ENCODE data around the gene KLHL30.

The KLHL30 gene

GRCh38 chr2:238187618-238188548, 49.4 kb downstream of the KLHL30 start:
- TF ChIP-seq ZNF70 (CRISPR knock-in tag; IDR thresholded peaks at IDR 0.05) (no peak), OSR1 (CRISPR knock-in tag; IDR thresholded peaks at IDR 0.05) (no peak), TCF4 (CRISPR knock-in tag; IDR thresholded peaks at IDR 0.05; ENCODE audit: borderline replicate concordance) (no peak), ZNF8 (CRISPR knock-in tag; IDR thresholded peaks at IDR 0.05) (no peak), BACH2 (CRISPR knock-in tag; IDR thresholded peaks at IDR 0.05; ENCODE audit: borderline replicate concordance) (no peak), GLIS3 (CRISPR knock-in tag; IDR thresholded peaks at IDR 0.05) (no peak), ARNTL (CRISPR knock-in tag; IDR thresholded peaks at IDR 0.05; ENCODE audit: borderline replicate concordance, low read depth) (no peak)
- ATAC-seq, result no peak

DNA sequence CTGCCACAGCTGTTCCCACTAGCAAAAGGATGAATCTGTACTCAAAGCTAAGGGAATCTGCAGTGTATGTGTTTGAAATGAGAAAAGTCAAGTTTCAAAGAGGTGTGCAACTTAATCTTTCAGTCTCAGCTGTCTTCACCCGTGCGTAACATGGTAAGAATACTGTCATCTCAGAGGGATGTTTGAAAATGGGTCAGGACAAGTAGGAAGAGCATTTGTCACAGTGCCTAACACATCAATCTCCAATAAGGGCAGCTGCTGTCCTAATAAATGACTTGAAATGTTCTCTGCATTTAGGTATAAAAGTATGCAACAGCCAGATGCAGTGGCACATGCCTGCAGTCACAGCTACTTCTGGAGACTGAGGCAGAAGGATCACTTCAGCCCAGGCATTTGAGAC, 52.0 kb downstream of the KLHL30 start:
- ATAC-seq, result no peak
- TF ChIP-seq ZNF70 (CRISPR knock-in tag; IDR thresholded peaks at IDR 0.05) (no peak), SNAI2 (CRISPR knock-in tag; IDR thresholded peaks at IDR 0.05) (no peak), ZC3H10 (CRISPR knock-in tag; IDR thresholded peaks at IDR 0.05) (no peak), CSDC2 (CRISPR knock-in tag; IDR thresholded peaks at IDR 0.05) (no peak), PPARA (CRISPR knock-in tag; IDR thresholded peaks at IDR 0.05; ENCODE audit: borderline replicate concordance) (no peak), TCF4 (CRISPR knock-in tag; IDR thresholded peaks at IDR 0.05; ENCODE audit: borderline replicate concordance) (no peak), PATZ1 (CRISPR knock-in tag; IDR thresholded peaks at IDR 0.05; ENCODE audit: borderline replicate concordance) (no peak)
- TF ChIP-seq, protein P1, sequence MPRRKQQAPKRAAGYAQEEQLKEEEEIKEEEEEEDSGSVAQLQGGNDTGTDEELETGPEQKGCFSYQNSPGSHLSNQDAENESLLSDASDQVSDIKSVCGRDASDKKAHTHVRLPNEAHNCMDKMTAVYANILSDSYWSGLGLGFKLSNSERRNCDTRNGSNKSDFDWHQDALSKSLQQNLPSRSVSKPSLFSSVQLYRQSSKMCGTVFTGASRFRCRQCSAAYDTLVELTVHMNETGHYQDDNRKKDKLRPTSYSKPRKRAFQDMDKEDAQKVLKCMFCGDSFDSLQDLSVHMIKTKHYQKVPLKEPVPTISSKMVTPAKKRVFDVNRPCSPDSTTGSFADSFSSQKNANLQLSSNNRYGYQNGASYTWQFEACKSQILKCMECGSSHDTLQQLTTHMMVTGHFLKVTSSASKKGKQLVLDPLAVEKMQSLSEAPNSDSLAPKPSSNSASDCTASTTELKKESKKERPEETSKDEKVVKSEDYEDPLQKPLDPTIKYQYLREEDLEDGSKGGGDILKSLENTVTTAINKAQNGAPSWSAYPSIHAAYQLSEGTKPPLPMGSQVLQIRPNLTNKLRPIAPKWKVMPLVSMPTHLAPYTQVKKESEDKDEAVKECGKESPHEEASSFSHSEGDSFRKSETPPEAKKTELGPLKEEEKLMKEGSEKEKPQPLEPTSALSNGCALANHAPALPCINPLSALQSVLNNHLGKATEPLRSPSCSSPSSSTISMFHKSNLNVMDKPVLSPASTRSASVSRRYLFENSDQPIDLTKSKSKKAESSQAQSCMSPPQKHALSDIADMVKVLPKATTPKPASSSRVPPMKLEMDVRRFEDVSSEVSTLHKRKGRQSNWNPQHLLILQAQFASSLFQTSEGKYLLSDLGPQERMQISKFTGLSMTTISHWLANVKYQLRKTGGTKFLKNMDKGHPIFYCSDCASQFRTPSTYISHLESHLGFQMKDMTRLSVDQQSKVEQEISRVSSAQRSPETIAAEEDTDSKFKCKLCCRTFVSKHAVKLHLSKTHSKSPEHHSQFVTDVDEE (CRISPR knock-in tag; IDR thresholded peaks at IDR 0.05), result no peak

All from SK-N-SH treated with all-trans-retinoic acid at 6 μM for 48 hours (cell line).